GM12801 (cell line): ENCODE data around the gene CNPY2.

Experiments used
- CTCF ChIP-seq: IDR thresholded peaks from one replicate; pipeline ENCODE4 v1.5.1; 2011; ENCODE audit warnings: control low read depth; ENCODE audit not compliant: insufficient read length; ENCODE audit errors: extremely low read depth

CNPY2 gene

DNA sequence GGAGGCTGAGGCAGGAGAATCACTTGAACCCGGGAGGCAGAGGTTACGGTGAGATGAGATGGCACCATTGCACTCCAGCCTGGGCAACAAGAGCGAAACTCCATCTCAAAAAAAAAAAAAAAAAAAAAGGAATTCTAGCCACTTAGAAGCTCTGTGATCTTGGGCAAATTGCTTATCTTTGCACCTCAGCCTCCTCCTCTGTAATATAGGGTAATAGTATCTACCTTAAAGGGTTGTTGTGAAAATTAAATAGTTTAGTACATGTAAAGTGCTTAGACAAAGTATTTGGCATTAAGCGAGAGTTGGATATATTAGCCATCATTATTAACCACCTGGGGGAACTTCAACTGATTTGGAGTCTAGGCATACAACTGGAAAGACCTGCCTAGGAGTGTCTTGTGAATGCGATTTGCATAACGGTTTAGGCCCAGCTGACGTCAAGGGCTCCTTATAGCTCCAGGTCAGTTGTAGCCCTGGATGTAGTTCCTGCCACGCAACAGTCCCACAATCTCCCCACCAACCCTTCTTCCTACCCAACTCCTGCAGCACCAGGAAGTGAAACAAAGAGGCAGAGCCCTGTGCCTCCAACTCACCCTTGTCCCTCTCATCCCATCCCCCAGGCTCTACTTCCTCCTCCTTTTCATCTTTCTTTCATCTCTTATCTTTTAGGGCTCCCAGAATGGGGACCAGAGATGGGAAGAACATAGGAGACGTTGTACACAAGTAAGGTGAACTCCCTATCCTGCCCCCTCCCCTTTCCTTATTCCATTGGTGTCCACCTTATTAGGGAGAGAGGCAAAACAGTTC lies 20.8 kb upstream of the CNPY2 start:
- no peak for TF ChIP-seq CTCF

- TF ChIP-seq CTCF: no peak
These were observed 18.7 kb upstream of the CNPY2 start for GRCh38 chr12:56334490-56334793.

- TF ChIP-seq CTCF: no peak
These were observed 18.1 kb upstream of the CNPY2 start, which contains the start of gene PAN2 for GRCh38 chr12:56333679-56334489. PAN2 (minus strand) TSS chr12:56334000; CDS start chr12:56333094, 906 bp downstream.

DNA sequence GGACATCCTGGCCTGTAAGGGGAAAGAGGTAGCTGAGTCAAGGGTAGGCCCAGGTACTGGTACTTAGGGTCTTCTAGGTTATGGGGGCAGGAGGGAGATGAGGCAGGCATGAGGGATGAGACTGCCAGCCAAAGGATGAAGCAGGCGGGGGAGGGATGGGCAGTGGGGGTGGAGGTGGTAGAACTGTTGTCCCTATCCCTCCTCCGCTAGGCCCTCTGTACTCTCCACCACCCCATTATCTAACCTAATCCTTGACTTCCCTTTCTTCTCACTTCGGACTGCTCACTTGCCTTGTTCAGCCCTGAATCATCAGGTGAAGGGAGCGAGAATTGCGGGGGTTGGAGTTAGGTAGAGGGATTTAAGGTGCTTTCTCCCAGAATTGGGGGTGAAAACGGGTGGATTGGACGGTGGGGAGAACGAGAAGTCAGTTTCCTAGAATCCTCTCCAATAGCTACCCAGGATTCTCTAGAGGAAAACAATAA lies 17.4 kb upstream of the CNPY2 start:
- no peak for TF ChIP-seq CTCF

DNA sequence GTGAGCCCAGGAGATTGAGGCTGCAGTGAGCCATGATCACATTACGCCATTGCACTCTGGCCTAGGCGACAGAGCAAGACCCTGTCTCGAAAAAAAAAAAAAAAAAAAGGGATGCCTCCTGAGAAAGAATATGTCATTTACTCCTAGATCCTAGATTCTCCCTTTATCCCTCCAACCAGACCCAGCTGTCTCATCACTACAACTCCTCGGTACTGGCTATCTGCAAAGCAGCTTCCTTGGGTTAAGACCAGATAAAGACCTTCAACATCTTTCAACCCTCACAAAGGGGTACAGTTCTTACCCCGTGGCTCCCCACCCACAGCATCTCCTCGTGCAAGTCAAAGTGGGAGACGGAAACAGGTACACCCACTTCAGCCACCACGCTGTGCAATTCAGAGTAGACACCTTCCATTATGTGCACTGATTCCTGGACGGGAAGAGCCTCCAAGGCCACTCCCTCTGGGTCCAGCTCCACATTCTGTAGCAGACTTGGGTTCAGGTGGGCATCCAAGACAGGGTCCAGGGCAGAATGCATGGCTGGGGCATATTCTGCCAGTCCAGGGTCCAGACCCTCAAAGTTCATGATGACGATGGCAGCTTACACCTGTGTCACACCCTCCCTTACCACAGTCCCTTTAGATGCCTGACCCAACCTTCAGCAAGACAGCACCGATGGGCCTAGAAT lies 16.9 kb upstream of the CNPY2 start:
- no peak for TF ChIP-seq CTCF

GRCh38 chr12:56330936-56331490 lies 15.2 kb upstream of the CNPY2 start:
- TF ChIP-seq CTCF: no peak

DNA sequence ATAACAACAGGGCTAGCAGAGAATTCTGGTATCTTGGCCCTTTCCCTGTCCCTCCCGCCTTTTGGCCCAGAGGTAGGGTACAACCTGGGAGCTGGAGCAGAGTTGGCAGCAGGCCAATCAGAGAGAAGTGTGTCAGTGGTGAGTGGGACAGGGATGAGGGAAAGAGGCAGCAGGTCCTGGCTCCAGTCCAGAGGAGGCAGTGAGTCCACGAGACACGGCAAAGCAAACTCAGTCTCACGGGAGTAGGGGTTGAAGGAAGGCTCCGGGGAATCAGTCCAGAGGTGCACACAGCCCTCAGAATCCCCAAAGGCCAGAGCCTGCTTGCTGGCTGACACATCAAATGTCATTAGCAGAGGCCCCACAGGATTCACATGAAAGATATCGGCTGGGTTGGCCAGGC lies 10.7 kb upstream of the CNPY2 start:
- TF ChIP-seq CTCF: no peak
